Mesenchymal stem cell (in vitro differentiated cells and primary cell): ENCODE results near the gene RPL18.

ENCODE experiments used
- DNase-seq: peaks from one replicate; pipeline ENCODE4 v3.0.0-alpha.2; 2013
- H2AFZ ChIP-seq: one replicate; pipeline ENCODE4 v1.6.1; 2013; ENCODE audit warnings: low read depth, mild to moderate bottlenecking, control low read depth, inconsistent platforms, low read length, moderate library complexity
- H2AK5ac ChIP-seq: 2 replicates; pipeline ENCODE4 v1.6.1; 2013; ENCODE audit warnings: low read length, moderate library complexity, mild to moderate bottlenecking, inconsistent platforms; ENCODE audit not compliant: severe bottlenecking
- H2BK120ac ChIP-seq: one replicate; pipeline ENCODE4 v1.6.1; 2013; ENCODE audit warnings: low read depth, mild to moderate bottlenecking, inconsistent platforms, low read length, moderate library complexity
- H2BK12ac ChIP-seq, 2 experiments: one replicate each; pipeline ENCODE4 v1.6.1; 2013; ENCODE audit warnings: inconsistent platforms in 2 of 2, low read length in 2 of 2, mild to moderate bottlenecking in 2 of 2, moderate library complexity in 2 of 2, control low read depth in 1 of 2
- H2BK15ac ChIP-seq: one replicate; pipeline ENCODE4 v1.6.1; 2013; ENCODE audit warnings: mild to moderate bottlenecking, low read depth, inconsistent platforms; ENCODE audit not compliant: poor library complexity, severe bottlenecking
- H2BK5ac ChIP-seq: 2 replicates; pipeline ENCODE4 v1.6.1; 2013; ENCODE audit warnings: low read depth, mild to moderate bottlenecking, low read length, control low read depth, inconsistent platforms; ENCODE audit not compliant: poor library complexity, severe bottlenecking
- H3K14ac ChIP-seq, 2 experiments: one replicate each; pipeline ENCODE4 v1.6.1; 2013; ENCODE audit warnings: inconsistent platforms in 2 of 2, low read length in 2 of 2, control low read depth in 1 of 2, mild to moderate bottlenecking in 1 of 2, moderate library complexity in 1 of 2
- H3K18ac ChIP-seq, 2 experiments: one replicate each; pipeline ENCODE4 v1.6.1; 2013; ENCODE audit warnings: inconsistent platforms in 2 of 2, low read length in 2 of 2, control low read depth in 1 of 2, low read depth in 1 of 2, mild to moderate bottlenecking in 1 of 2
- H3K23ac ChIP-seq, 2 experiments: one replicate each; pipeline ENCODE4 v1.6.1; 2013; ENCODE audit warnings: inconsistent platforms in 2 of 2, low read length in 2 of 2, mild to moderate bottlenecking in 2 of 2, moderate library complexity in 2 of 2, control low read depth in 1 of 2
- H3K27ac ChIP-seq: 2 replicates; pipeline ENCODE4 v1.5.1; 2013; ENCODE audit warnings: mild to moderate bottlenecking, moderate library complexity, low read length, control low read depth, inconsistent platforms; ENCODE audit not compliant: poor library complexity, severe bottlenecking
- H3K27me3 ChIP-seq, 2 experiments: 2 replicates each; pipeline versions ENCODE4 v1.6.1 to v1.7.0; 2013; ENCODE audit warnings: low read length in 2 of 2, mild to moderate bottlenecking in 2 of 2, moderate library complexity in 2 of 2, control low read depth in 1 of 2, inconsistent platforms in 1 of 2; ENCODE audit not compliant: control insufficient read depth in 1 of 2, insufficient read depth in 1 of 2
- H3K36me3 ChIP-seq, 2 experiments: 2 replicates each; pipeline versions ENCODE4 v1.6.1 to v1.7.0; 2013; ENCODE audit warnings: low read length in 2 of 2, control low read depth in 1 of 2, inconsistent platforms in 1 of 2, low read depth in 1 of 2, mild to moderate bottlenecking in 1 of 2; ENCODE audit not compliant: insufficient read depth in 2 of 2, control insufficient read depth in 1 of 2
- H3K4ac ChIP-seq, 2 experiments: one replicate each; pipeline ENCODE4 v1.6.1; 2013; ENCODE audit warnings: inconsistent platforms in 2 of 2, low read length in 2 of 2, mild to moderate bottlenecking in 2 of 2, moderate library complexity in 2 of 2, control low read depth in 1 of 2, low read depth in 1 of 2
- H3K4me1 ChIP-seq: 2 replicates; pipeline ENCODE4 v1.6.1; 2013; ENCODE audit warnings: low read depth, low read length, control low read depth; ENCODE audit not compliant: control insufficient read depth, insufficient read depth
- H3K4me2 ChIP-seq: 2 replicates; pipeline ENCODE4 v1.6.1; 2013; ENCODE audit warnings: low read length, mild to moderate bottlenecking, inconsistent platforms; ENCODE audit not compliant: poor library complexity, severe bottlenecking
- H3K4me3 ChIP-seq, 2 experiments: 2 replicates each; pipeline versions ENCODE4 v1.5.1 to v1.7.0; 2013; ENCODE audit warnings: low read length in 2 of 2, mild to moderate bottlenecking in 2 of 2, control low read depth in 1 of 2, low read depth in 1 of 2; ENCODE audit not compliant: insufficient read depth in 1 of 2
- H3K79me1 ChIP-seq: replicated peaks from 2 replicates; pipeline ENCODE4 v1.6.1; 2013; ENCODE audit warnings: mild to moderate bottlenecking, control low read depth, low read length, inconsistent platforms; ENCODE audit not compliant: poor library complexity, severe bottlenecking
- H3K9ac ChIP-seq: 2 replicates; pipeline ENCODE4 v1.7.0; 2013; ENCODE audit warnings: mild to moderate bottlenecking, low read length, moderate library complexity
- H3K9me3 ChIP-seq: 2 replicates; pipeline ENCODE4 v1.7.0; 2013; ENCODE audit warnings: mild to moderate bottlenecking, low read length; ENCODE audit not compliant: control insufficient read depth
- H4K8ac ChIP-seq: one replicate; pipeline ENCODE4 v1.6.1; 2013; ENCODE audit warnings: inconsistent platforms, mild to moderate bottlenecking, low read length, moderate library complexity
- H4K91ac ChIP-seq: one replicate; pipeline ENCODE4 v1.6.1; 2013; ENCODE audit warnings: mild to moderate bottlenecking, low read length, inconsistent platforms
- WGBS: methylation state at CpG from one replicate; pipeline ENCODE4 v1.1.7; 2013; ENCODE audit warnings: mixed read lengths; 5-methylcytosine and 5-hydroxymethylcytosine counted together

The RPL18 gene

GRCh38 chr19:48646722-48647216 is 27.8 kb upstream of the RPL18 start:
- Histone ChIP-seq H2BK12ac (peak overlapping the region in 1 of 2 experiments; percentile 77), H3K4ac (peak overlapping the region in 1 of 2 experiments; percentile 79), H3K4me3 (peak overlapping the region in 1 of 2 experiments; percentile 80), H2AK5ac (peak overlapping the region; percentile 68), H3K36me3 (no peaks in the 10 kb centered on the region), H3K4me1 (peaks cover 24% of the 10 kb centered on the region), H4K8ac (no peak overlapping the region), H4K91ac (no peak overlapping the region), H3K18ac (peak overlapping the region in 1 of 2 experiments; percentile 46), H3K14ac (no peak overlapping the region), H2BK5ac (no peak overlapping the region), H3K79me1 (no peaks in the 10 kb centered on the region), H3K9me3 (no peaks in the 10 kb centered on the region), H3K27ac (no peak overlapping the region), H3K4me2 (peak overlapping the region; percentile 89), H2BK15ac (no peak overlapping the region), H2BK120ac (no peak overlapping the region), H2AFZ (no peak overlapping the region), H3K27me3 (no peaks in the 10 kb centered on the region), H3K9ac (peak overlapping the region; percentile 39), H3K23ac (no peak overlapping the region)
- DNase-seq = no peak
- WGBS = 44% methylated on average over 2 of the region's 10 CpGs

- Histone ChIP-seq H3K4ac (peak within 1 kb of the TSS in 1 of 2 experiments; percentile 95), H2BK5ac (peak within 1 kb of the TSS; percentile 76), H3K18ac (peak within 1 kb of the TSS; percentile 58 to 98), H2AK5ac (peak within 1 kb of the TSS; percentile 68), H3K23ac (peak within 1 kb of the TSS in 1 of 2 experiments; percentile 2), H2AFZ (peak within 1 kb of the TSS; percentile 92), H4K8ac (peak within 1 kb of the TSS; percentile 94), H3K4me3 (peak within 1 kb of the TSS; percentile 58 to 80), H3K4me2 (peak within 1 kb of the TSS; percentile 89), H3K27ac (peak within 1 kb of the TSS; percentile 73), H3K14ac (peak within 1 kb of the TSS in 1 of 2 experiments; percentile 76), H4K91ac (peak within 1 kb of the TSS; percentile 47), H3K9ac (peak within 1 kb of the TSS; percentile 53), H3K27me3 (no peaks in the 10 kb centered on the region), H2BK15ac (peak within 1 kb of the TSS; percentile 99), H3K4me1 (peaks cover 24% of the 10 kb centered on the region), H2BK120ac (peak within 1 kb of the TSS; percentile 54), H2BK12ac (peak within 1 kb of the TSS; percentile 6 to 97), H3K36me3 (no peaks in the 10 kb centered on the region), H3K9me3 (no peaks in the 10 kb centered on the region), H3K79me1 (no peaks in the 10 kb centered on the region)
- WGBS = under 1% methylated on average over 27 of the region's 33 CpGs
- peak; percentile 89 for DNase-seq
Observed at GRCh38 chr19:48646001-48646721, 27.2 kb upstream of the RPL18 start, which contains the start of gene CA11. Gene CA11 (minus strand): TSS chr19:48646187. CDS start chr19:48645632, 555 bp downstream.

GRCh38 chr19:48645620-48646000 is 26.6 kb upstream of the RPL18 start:
- H3K9me3 ChIP-seq = no peaks in the 10 kb centered on the region

More at GRCh38 chr19:48645620-48646000, 26.6 kb upstream of the RPL18 start:
- DNase-seq = no peak
- H2BK5ac ChIP-seq = no peak overlapping the region
- peak overlapping the region; percentile 41 for H2AK5ac ChIP-seq
- H3K36me3 ChIP-seq = no peaks in the 10 kb centered on the region
- H3K4me2 ChIP-seq = peak overlapping the region; percentile 89
- peak overlapping the region; percentile 73 for H3K27ac ChIP-seq
- peak overlapping the region in 1 of 2 experiments; percentile 95 for H3K4ac ChIP-seq
- peak overlapping the region; percentile 99 for H2BK15ac ChIP-seq
- H2AFZ ChIP-seq = peak overlapping the region; percentile 92
- peak overlapping the region; percentile 94 for H4K8ac ChIP-seq
- peaks cover 24% of the 10 kb centered on the region for H3K4me1 ChIP-seq
- H2BK120ac ChIP-seq = peak overlapping the region; percentile 52
- no peaks in the 10 kb centered on the region for H3K79me1 ChIP-seq
- peak overlapping the region in 1 of 2 experiments; percentile 76 for H3K14ac ChIP-seq
- peak overlapping the region; percentile 6 to 92 for H2BK12ac ChIP-seq
- H3K18ac ChIP-seq = peak overlapping the region; percentile 48 to 98
- H3K23ac ChIP-seq = peak overlapping the region in 1 of 2 experiments; percentile 2
- peak overlapping the region; percentile 39 for H3K9ac ChIP-seq
- H3K4me3 ChIP-seq = peak overlapping the region; percentile 58 to 80
- H3K27me3 ChIP-seq = no peaks in the 10 kb centered on the region
- WGBS = 1% methylated on average over 6 of the region's 6 CpGs
- H4K91ac ChIP-seq = peak overlapping the region; percentile 47
